Subcutaneous abdominal adipose tissue (tissue), 5 donors: Measurements from ENCODE around the gene HLA-DPA1.
"Not testable (repeated sequence)": the region's sequence is repeated elsewhere in the genome, so short reads cannot be mapped to it uniquely, and the experiment has no call there.

Source experiments
- H3K27ac ChIP-seq: one replicate; pipeline ENCODE4 v1.7.0; 2013; ENCODE audit warnings: low read depth, mild to moderate bottlenecking, inconsistent platforms, low read length, moderate library complexity
- H3K27me3 ChIP-seq, 5 donors: one replicate each; pipeline ENCODE4 v1.7.0; 2013; ENCODE audit warnings: low read length in 5 of 5, inconsistent platforms in 1 of 5; ENCODE audit not compliant: control insufficient read depth in 5 of 5, insufficient read depth in 4 of 5
- H3K36me3 ChIP-seq, 5 donors: one replicate each; pipeline ENCODE4 v1.7.0; 2013; ENCODE audit warnings: low read length in 5 of 5; ENCODE audit not compliant: control insufficient read depth in 5 of 5, insufficient read depth in 5 of 5
- H3K4me1 ChIP-seq, 5 donors: one replicate each; pipeline ENCODE4 v1.7.0; 2013; ENCODE audit warnings: low read length in 5 of 5, mild to moderate bottlenecking in 3 of 5, moderate library complexity in 1 of 5; ENCODE audit not compliant: control insufficient read depth in 5 of 5, insufficient read depth in 5 of 5
- H3K4me3 ChIP-seq, 5 donors: one replicate each; pipeline ENCODE4 v1.7.0; 2013; ENCODE audit warnings: low read length in 5 of 5, low read depth in 1 of 5
- H3K9ac ChIP-seq, 5 donors: one replicate each; pipeline ENCODE4 v1.7.0; 2013; ENCODE audit warnings: low read length in 5 of 5, mild to moderate bottlenecking in 4 of 5, moderate library complexity in 3 of 5
- H3K9me3 ChIP-seq, 5 donors: one replicate each; pipeline ENCODE4 v1.7.0; 2013; ENCODE audit warnings: low read length in 5 of 5; ENCODE audit not compliant: control insufficient read depth in 5 of 5
- donor health status: healthy.
- donor health status: healthy.
- donor health status: healthy.
- donor health status: healthy.
- donor health status: healthy.

The HLA-DPA1 gene

GRCh38 chr6:33069021-33069738 lies 4.3 kb downstream of the HLA-DPA1 start:
- Histone ChIP-seq H3K4me3 (no peak overlapping the region), H3K4me1 (peaks cover 0 to 28% (median 3%) of the 10 kb centered on the region in 5 donors), H3K27ac (no peak overlapping the region), H3K27me3 (peaks cover 0 to 4% (median 0%) of the 10 kb centered on the region in 5 donors), H3K9me3 (peaks cover 0 to 4% (median 0%) of the 10 kb centered on the region in 5 donors), H3K9ac (no peak overlapping the region), H3K36me3 (peaks cover 12 to 42% (median 25%) of the 10 kb centered on the region in 5 donors)

- H3K9me3 ChIP-seq = peaks cover 0 to 4% (median 0%) of the 10 kb centered on the region in 5 donors
- H3K4me3 ChIP-seq = no peak overlapping the region
- H3K27me3 ChIP-seq = peaks cover 0 to 4% (median 0%) of the 10 kb centered on the region in 5 donors
- no peak overlapping the region for H3K27ac ChIP-seq
- peaks cover 0 to 12% (median 2%) of the 10 kb centered on the region in 5 donors for H3K4me1 ChIP-seq
- peaks cover 12 to 42% (median 25%) of the 10 kb centered on the region in 5 donors for H3K36me3 ChIP-seq
- H3K9ac ChIP-seq = no peak overlapping the region
Observed at GRCh38 chr6:33066917-33067521, 6.4 kb downstream of the HLA-DPA1 start.

GRCh38 chr6:33065312-33065711 lies 8.1 kb downstream of the HLA-DPA1 start:
- no peak overlapping the region for H3K4me3 ChIP-seq
- H3K27me3 ChIP-seq = peaks cover 0 to 4% (median 0%) of the 10 kb centered on the region in 5 donors
- peaks cover 12 to 42% (median 25%) of the 10 kb centered on the region in 5 donors for H3K36me3 ChIP-seq
- H3K9me3 ChIP-seq = peaks cover 0 to 4% (median 0%) of the 10 kb centered on the region in 5 donors
- no peak overlapping the region for H3K9ac ChIP-seq
- H3K4me1 ChIP-seq = no peaks in the 10 kb centered on the region
- no peak overlapping the region for H3K27ac ChIP-seq

- H3K27ac ChIP-seq = no peak overlapping the region
Observed at GRCh38 chr6:33064723-33065122, 8.7 kb downstream of the HLA-DPA1 start.

GRCh38 chr6:33063435-33063834 lies 10.0 kb downstream of the HLA-DPA1 start:
- H3K36me3 ChIP-seq = peaks cover 4 to 30% (median 13%) of the 10 kb centered on the region in 5 donors
- H3K4me3 ChIP-seq, H3K27ac ChIP-seq, H3K9ac ChIP-seq, H3K9me3 ChIP-seq, H3K4me1 ChIP-seq, H3K27me3 ChIP-seq: not testable (repeated sequence)

More at GRCh38 chr6:33064723-33065122, 8.7 kb downstream of the HLA-DPA1 start:
- H3K9ac ChIP-seq = no peak overlapping the region
- peaks cover 0 to 4% (median 0%) of the 10 kb centered on the region in 5 donors for H3K27me3 ChIP-seq
- H3K9me3 ChIP-seq = peaks cover 0 to 4% (median 0%) of the 10 kb centered on the region in 5 donors
- H3K4me1 ChIP-seq = no peaks in the 10 kb centered on the region
- no peak overlapping the region for H3K4me3 ChIP-seq
- H3K36me3 ChIP-seq = peaks cover 12 to 42% (median 25%) of the 10 kb centered on the region in 5 donors

GRCh38 chr6:33061987-33062386 lies 11.5 kb downstream of the HLA-DPA1 start:
- H3K4me1 ChIP-seq = peaks cover 0 to 3% (median 0%) of the 10 kb centered on the region in 5 donors
- peaks cover 0 to 16% (median 6%) of the 10 kb centered on the region in 5 donors for H3K36me3 ChIP-seq
- H3K9ac ChIP-seq = no peak overlapping the region
- peaks cover 0 to 4% (median 0%) of the 10 kb centered on the region in 5 donors for H3K9me3 ChIP-seq
- peaks cover 0 to 6% (median 0%) of the 10 kb centered on the region in 5 donors for H3K27me3 ChIP-seq
- H3K27ac ChIP-seq = no peak overlapping the region
- no peak overlapping the region for H3K4me3 ChIP-seq

GRCh38 chr6:33057222-33058150 lies 16.0 kb downstream of the HLA-DPA1 start:
- peaks cover 0 to 3% (median 0%) of the 10 kb centered on the region in 5 donors for H3K4me1 ChIP-seq
- H3K27ac ChIP-seq = no peak overlapping the region
- H3K36me3 ChIP-seq = no peaks in the 10 kb centered on the region
- H3K4me3 ChIP-seq = no peak overlapping the region
- no peak overlapping the region for H3K9ac ChIP-seq
- H3K27me3 ChIP-seq = peaks cover 0 to 2% (median 0%) of the 10 kb centered on the region in 5 donors
- H3K9me3 ChIP-seq = no peaks in the 10 kb centered on the region

GRCh38 chr6:33053230-33053629 lies 20.2 kb downstream of the HLA-DPA1 start:
- Histone ChIP-seq H3K27me3 (peaks cover 0 to 4% (median 0%) of the 10 kb centered on the region in 5 donors), H3K4me1 (peaks cover 0 to 3% (median 0%) of the 10 kb centered on the region in 5 donors), H3K9me3 (no peaks in the 10 kb centered on the region), H3K27ac (no peak overlapping the region), H3K36me3 (no peaks in the 10 kb centered on the region), H3K9ac (no peak overlapping the region), H3K4me3 (no peak overlapping the region)

- H3K9me3 ChIP-seq = no peaks in the 10 kb centered on the region
- H3K4me1 ChIP-seq = peaks cover 0 to 2% (median 0%) of the 10 kb centered on the region in 5 donors
- H3K4me3 ChIP-seq = no peak overlapping the region
- H3K9ac ChIP-seq = no peak overlapping the region
- peaks cover 0 to 4% (median 0%) of the 10 kb centered on the region in 5 donors for H3K27me3 ChIP-seq
- H3K27ac ChIP-seq = no peak overlapping the region
- H3K36me3 ChIP-seq = no peaks in the 10 kb centered on the region
Observed at GRCh38 chr6:33052627-33053026, 20.8 kb downstream of the HLA-DPA1 start.
